ENCODE results near the gene DUSP15. TPM values are rescaled to one million over a fixed set of nuclear protein-coding genes. Genes with fewer than 3 reads are reported as not detected.

The DUSP15 gene
- total and polyA plus RNA-seq, 2 of the 4 experiments (the other 2 are of a cell fraction) = not detected

- Histone ChIP-seq H2AFZ (replicated peaks; ENCODE audit: low read length, poor library complexity) (no peak overlapping the region), H3K4me1 (ENCODE audit: control insufficient read depth, insufficient read depth, low read length) (peaks cover 8% of the 10 kb centered on the region), H3K9ac (ENCODE audit: low read depth, low read length) (no peak overlapping the region), H2BK15ac (ENCODE audit: low read depth, low read length) (no peak overlapping the region), H3K9me1 (ENCODE audit: insufficient read depth, low read length) (peaks cover 4% of the 10 kb centered on the region), H3K4me2 (ENCODE audit: low read depth, low read length) (no peak overlapping the region), H4K8ac (ENCODE audit: low read depth in 2 of 2, low read length in 2 of 2) (no peak overlapping the region), H2BK5ac (ENCODE audit: low read depth, low read length, poor library complexity, severe bottlenecking) (no peak overlapping the region), H3K4me3 (ENCODE audit: insufficient read depth, low read depth, low read length) (no peak overlapping the region), H3K27ac (ENCODE audit: insufficient read depth, low read length) (no peak overlapping the region), H3K79me1 (ENCODE audit: low read depth in 1 of 2, low read length in 2 of 2) (no peaks in the 10 kb centered on the region), H2BK120ac (ENCODE audit: low read depth, low read length) (no peak overlapping the region), H3K4ac (ENCODE audit: low read depth, low read length) (no peak overlapping the region), H4K20me1 (ENCODE audit: insufficient read depth, low read length) (no peaks in the 10 kb centered on the region), H3K27me3 (ENCODE audit: control insufficient read depth, insufficient read depth, low read length) (no peaks in the 10 kb centered on the region), H3K36me3 (ENCODE audit: control insufficient read depth, insufficient read depth, low read length) (no peaks in the 10 kb centered on the region), H4K91ac (ENCODE audit: insufficient read depth, low read depth, low read length) (no peak overlapping the region), H3K9me3 (ENCODE audit: control insufficient read depth, insufficient read depth, low read length) (no peaks in the 10 kb centered on the region), H4K5ac (ENCODE audit: low read depth, low read length) (no peak overlapping the region), H3K18ac (ENCODE audit: low read depth, low read length) (no peak overlapping the region), H2BK20ac (ENCODE audit: low read depth, low read length) (no peak overlapping the region), H2AK9ac (replicated peaks; ENCODE audit: low read depth, low read length, poor library complexity) (no peak overlapping the region), H3K23ac (ENCODE audit: low read depth, low read length) (no peak overlapping the region), H3K56ac (ENCODE audit: extremely low read depth, insufficient read depth, low read length) (no peak overlapping the region), H2AK5ac (ENCODE audit: low read depth, low read length) (no peak overlapping the region), H3K14ac (replicated peaks; ENCODE audit: low read depth, low read length) (no peak overlapping the region)
- ATAC-seq (ENCODE audit: low read depth) (no peak), DNase-seq (no peak)
- intact Hi-C loops (cut with micrococcal nuclease) = no loop called here
- TF ChIP-seq ELK1 (IDR thresholded peaks at IDR 0.05; ENCODE audit: borderline replicate concordance, low read depth, low read length) (no peak), NFE2L2 (IDR thresholded peaks at IDR 0.05; ENCODE audit: low read depth, low read length) (no peak)
- POLR2A ChIA-PET (ENCODE audit: unreplicated experiment) = no interaction called here
- dilution Hi-C loops (cut with HindIII; ENCODE audit: low sequenced_read_pairs, unreplicated experiment) = no loop called here
- WGBS, 2 experiments (ENCODE audit: extremely low coverage in 2 of 2, insufficient read length in 1 of 2) = 92% methylated on average over 3 of the region's 5 CpGs; no CpG with 5 or more reads in 1 of the 2 experiments
- CTCF ChIA-PET = no interaction called here
- BruUV-seq (replicated peaks) = no TSS peak
- in situ Hi-C loops (cut with MboI; ENCODE audit: low sequenced_read_pairs) = no loop called here
These were observed 52.9 kb downstream of the DUSP15 start for GRCh38 chr20:31817461-31817860.
